NK-92 (cell line): ENCODE results near the gene RASSF10.

ENCODE experiments used
- DNase-seq: peaks from one replicate; lab custom pipeline; 2025; ENCODE audit not compliant: unreplicated experiment; lab: John Stamatoyannopoulos, UW

Gene RASSF10

GRCh38 chr11:13053255-13053917 is 44.3 kb downstream of the RASSF10 start:
- DNase-seq, result no peak

- DNase-seq, result no peak
Measured at GRCh38 chr11:13054278-13054677, 45.2 kb downstream of the RASSF10 start.

GRCh38 chr11:13055200-13055599 is 46.1 kb downstream of the RASSF10 start:
- DNase-seq, result no peak

GRCh38 chr11:13061294-13061990 is 52.3 kb downstream of the RASSF10 start:
- DNase-seq, result no peak
